Activated CD4-positive, alpha-beta T cell treated with anti-CD3 and anti-CD28 coated beads for 4 hours (primary cell): Measurements from ENCODE around the gene ANTXR2.

Experiments
- DNase-seq, 2 donors: peaks; one replicate each; pipeline ENCODE4 v3.0.0-alpha.2; 2020

The ANTXR2 gene

DNA sequence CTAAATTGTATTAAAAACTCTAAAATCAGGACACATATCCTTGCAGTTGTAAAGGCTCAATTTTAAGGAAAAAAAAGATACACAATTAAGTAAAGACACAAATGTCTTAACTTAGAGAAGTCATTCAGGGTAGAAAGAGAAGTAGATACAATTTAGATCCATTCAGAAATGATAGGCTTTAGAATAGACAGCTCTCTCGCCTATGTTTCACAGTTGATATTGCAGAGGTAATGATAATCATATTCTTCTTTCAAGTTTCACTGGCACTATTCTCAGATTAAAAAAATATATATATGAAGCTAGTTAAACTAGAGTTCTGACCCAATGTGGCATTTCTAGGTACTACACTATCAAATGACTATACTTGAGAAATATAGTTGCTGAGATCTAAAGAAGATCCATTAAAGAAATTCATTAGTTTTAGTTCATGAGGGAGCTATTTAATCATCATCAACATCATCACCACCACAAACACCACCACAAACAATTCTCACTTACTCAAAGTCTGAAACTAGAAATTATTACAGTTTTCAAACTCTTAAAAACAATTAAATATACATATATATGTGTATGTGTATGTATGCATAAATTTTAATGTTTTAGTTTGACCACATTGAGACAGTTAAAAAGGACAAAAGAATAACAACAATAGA lies 93.1 kb downstream of the ANTXR2 start:
- no peak for DNase-seq

DNA sequence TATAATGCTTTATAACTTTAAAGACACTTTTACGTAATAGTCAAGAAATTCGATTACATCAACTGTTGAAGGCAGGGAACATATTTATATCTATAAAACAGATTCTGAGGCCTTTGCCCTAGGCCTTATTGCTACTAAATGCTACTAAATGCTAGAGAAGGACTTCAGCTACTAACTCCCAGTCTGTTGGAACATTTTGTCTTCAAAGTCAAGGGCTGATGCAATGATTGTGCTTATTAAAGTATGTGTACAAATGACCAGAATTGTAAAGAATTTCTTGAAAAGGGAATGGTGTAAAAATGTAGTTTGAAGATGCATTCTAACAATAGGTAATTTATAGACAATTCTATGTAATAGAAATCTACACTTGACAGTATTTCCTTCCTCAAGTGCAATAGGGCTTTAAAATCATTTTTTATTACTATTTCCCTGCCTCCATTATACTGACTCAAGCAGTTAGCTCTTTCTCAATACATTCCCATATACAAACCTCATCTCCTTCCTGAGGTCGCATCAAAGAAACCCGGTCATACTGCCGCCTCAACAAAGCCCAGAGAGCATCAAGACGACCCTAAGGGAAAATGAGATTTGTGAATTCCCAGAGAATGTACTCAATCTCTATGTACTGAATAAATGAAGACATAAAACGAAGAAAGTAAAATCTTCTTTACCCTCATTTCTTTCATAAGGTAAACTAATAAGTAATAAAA lies 95.7 kb downstream of the ANTXR2 start:
- no peak for DNase-seq

DNA sequence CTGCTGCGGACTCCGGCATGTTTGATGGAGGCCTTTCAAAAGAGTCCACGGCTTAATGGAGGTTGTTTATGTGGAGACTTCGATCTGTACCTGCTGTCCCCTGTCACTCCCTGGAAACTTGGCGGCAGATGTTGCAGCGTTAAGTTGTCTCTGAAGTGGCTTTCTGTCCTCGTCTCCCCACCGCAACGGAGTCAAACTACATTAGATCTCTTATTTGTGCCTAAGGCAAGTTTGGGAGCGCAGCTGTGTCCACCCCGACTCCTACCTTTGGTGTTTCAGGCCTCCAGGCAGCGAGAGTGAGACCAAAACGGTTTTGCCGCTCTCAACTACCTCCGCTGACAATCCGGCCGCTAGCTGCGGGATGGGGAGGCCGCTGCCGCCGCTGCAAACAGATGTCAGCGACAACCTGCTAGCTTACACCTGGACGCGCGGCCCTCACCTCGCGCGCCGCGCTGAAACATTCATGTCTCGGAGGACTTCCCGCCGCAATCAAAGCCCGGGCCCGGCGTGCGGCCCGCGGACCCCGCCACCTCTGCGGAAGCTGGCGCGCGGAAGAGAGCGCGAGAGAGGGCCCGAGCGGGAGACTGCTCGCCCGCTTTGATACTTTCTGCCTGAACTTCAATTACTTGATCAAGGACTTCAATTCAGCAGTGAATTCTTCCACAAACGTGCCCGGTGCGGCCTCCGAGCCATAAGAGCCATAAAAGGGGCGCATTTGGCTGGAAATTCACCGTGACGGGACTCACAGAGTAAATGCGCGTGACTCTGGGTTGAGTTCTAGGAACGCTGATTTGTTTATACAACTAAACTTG lies 108.4 kb downstream of the ANTXR2 start:
- no peak for DNase-seq

DNA sequence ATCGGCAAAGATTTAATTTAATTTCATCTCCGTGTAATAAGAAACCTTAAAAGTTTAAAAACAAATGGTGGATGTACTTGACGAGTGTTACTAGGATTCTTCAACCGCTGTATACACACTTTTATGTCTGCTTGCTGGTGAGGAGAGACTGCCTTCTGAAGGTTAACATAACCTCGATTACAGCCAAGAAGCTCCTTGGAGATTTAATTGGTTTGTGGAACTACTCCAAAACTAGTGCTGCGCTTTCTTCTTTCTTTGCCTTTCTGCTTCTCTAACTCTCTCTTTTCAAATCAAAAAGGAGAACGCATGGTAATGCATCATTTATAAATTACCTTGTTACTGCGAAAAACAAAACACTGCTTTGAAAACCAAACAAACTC lies 109.0 kb downstream of the ANTXR2 start:
- no peak for DNase-seq

DNA sequence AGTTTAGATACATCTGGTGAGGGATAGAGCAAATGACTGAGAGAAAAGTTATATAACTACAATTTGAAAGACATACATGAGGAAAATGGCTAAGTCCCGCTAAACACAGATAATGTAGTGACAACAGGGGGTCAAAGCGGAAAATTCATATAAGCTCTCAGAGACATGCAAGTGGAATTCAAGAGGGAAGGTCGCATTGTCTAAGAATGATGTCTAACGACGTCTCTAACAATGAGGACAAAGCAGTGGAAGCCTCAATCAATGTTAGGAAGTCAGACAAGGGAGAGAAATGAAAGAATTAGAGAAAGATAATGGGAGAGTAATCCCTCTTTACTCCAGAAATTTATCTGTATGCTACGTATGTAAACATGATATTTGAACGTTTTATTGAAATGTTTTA lies 113.4 kb downstream of the ANTXR2 start:
- DNase-seq, result no peak

DNA sequence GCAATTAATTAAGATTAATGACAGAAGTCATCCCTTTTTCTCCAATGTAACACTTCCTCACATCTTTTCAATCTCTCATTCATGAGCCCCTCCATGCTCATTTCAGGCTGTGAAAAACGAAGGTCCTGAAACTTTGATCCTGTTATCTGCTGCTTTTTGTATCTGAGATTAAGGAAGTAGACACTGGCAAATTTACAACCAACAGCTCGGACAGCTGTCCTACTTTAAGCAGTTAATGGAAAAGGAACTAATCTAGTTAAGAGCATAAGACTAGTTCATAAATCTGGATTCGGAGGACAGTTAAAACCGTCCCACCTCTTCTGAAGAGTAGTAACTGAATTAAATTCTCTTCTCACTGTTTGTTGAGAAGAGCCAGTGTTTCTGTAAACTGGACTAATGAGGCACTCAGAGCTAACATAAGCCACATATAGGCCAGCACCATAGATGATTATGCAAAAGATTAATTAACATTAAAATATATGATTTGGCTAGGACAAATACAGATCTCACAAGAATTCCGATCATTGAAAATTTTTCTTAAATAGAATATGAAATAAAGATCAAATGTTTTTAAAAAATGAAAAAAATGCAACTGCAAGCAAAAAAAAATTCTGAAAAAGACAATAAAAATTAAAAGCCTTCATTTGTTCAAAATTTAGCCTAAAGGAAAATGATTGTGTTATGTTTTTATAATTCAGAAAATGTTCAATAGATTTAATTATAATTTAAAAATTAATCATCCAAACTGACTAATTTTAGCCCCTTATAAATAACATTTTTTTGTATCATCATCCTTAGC lies 114.4 kb downstream of the ANTXR2 start:
- DNase-seq, result no peak

DNA sequence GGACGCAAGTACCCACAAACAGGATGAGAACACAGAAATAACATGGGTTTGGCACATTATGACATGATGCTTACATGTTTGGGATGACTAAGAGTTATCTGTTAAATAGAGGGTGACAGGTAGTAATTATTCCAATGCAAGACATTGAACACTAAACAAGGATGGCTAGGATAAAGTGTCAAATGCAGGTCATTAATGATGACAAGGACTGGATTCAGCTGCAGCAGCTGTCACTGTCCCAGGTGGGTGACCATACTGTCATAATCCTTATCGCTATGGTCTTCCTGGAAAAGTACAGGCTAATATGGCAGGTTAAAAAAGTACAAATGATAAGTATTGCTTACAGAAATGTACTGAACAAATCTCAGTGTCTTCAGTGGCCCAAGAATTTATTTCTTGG lies 123.9 kb downstream of the ANTXR2 start:
- DNase-seq, result no peak

DNA sequence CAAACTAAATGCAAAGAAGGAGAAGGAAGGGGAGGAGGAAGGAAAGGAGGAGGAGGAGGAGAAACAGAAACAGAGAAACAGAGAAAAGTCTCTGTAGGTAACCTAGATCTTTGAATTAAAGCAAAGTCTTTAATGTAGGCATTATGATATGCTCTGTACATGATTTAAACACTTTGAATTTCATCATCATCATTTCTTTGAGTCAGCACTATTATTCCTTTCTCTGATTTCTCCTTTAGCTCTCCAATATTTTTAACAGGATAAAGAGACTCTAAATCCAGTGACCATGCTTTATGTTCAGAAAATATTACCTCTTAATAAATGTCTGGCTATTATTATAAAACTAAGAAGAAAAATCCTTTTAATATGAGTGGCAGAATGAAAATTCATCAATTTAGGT lies 124.3 kb downstream of the ANTXR2 start:
- DNase-seq, result no peak

DNA sequence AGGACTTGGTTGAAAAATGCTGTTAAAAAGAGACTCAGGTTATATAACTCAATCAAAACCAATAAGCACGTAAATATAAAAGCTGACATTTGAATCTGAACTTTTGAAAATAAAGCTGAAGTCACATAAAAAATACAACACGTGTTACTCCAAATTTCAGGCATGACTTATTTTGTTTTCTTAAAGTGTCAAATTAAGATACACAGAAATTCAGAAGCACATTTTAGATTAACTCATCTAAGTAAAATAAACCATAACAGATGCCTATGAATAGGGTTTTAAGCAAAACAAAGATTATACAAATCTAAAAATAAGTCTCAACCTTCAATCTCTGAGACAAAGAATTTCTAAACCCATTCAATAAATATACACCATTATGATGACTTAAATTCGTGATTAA lies 124.8 kb downstream of the ANTXR2 start:
- no peak for DNase-seq

DNA sequence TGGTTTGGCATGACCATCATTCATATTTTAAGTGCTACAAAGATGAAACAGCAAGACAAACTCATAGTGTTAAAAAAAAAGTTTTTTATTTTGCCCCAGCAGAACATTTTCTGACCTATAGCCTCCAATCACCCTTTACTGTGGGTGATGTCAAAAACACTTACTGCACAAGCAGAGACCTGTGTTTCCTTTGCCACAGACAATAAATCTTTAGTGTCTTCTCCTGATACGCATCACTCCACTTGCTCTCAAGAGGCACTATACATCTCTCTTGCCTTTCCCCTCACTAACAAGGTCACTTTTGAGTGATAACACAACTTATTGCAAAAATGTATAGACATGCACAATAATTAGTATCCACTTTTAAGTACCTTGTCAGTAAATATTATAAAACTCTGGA lies 125.6 kb downstream of the ANTXR2 start:
- DNase-seq, result no peak

DNA sequence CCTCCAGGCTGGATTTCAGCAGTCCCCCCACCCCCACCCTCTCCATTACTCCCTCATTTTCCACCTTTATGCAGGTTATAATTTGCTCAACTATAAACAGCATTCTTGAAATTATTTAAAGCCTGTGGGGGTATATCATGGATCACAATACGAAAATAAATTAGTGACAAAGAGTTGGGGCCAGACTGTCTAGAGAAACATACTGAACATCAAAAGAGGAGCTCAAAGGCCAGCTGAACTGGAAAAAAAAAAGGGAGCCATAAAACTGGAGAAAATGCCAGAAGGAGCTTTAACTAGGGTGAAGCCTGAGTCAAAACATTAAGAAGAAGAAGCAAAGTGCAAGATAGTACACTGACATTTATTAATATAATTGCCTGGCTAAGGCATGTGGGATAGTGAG lies 137.8 kb downstream of the ANTXR2 start:
- no peak for DNase-seq

DNA sequence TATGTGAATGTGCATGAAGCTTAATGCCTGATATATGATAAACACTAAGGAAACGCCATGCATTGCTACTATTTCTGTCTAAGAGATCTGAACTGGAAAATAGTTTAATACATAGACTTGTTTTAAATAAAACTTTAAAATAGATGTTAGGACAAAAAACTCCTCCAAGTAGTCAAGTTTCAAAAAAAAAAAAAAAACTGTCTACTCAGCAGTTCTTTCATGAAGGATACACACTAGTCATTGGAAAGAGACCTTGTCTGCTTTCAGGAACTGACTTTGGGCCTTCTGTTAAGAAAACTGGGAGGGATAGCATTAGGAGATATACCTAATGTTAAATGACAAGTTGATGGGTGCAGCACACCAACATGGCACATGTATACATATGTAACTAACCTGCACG lies 138.4 kb downstream of the ANTXR2 start:
- DNase-seq, result no peak

DNA sequence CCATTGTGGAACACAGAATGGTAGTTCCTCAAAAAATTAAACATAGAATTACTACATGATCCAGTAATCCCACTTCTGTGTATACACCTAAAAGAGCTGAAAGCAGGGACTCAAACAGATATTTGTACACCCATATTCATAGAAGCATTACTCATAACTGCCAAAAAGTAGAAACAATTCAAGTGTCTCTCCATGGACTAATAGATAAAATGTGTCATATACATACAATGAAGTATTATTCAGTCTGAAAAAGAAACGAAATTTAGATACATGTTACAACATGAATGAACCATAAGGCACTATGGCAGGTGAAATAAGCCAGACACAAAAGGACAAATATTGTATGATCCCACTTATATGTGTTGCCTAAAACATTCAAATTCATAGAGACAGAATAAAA lies 145.1 kb downstream of the ANTXR2 start:
- no peak for DNase-seq

DNA sequence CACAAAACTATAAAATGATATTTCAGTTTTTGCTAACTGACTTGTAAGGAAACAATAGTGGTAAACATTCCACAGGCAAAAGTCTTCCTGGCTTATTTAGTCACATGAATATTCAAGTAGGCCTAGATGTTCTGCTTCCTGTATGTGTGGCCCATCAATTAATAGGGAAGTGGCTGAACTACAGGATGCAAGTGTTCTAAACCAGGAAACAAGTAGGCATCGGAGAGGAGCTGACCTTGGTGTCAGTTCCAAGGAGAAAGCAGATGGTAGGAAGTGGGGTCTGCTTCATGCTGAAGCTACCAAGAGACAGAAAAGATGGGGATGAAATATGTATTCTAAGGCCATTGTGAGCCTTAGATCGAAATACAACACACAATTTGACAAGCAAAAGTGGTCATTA lies 149.7 kb downstream of the ANTXR2 start:
- DNase-seq, result no peak

DNA sequence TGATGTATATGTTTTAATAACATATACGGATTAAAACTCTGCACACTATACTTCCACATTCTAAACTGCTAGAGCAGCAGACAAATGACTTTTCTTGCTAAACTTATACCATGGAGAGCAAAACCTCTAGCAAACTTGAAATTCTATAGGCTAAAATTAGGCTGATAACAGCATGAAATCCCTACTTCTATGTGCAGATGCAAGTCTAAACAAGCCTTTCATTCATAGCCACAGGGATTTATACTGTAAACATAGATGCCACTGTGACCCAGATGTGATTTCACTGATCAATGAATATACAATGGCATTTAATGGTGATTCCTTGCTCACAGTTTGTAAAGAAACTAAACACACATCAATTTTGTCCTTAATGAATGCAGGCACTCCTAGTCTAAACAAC lies 151.0 kb downstream of the ANTXR2 start:
- DNase-seq, result no peak

DNA sequence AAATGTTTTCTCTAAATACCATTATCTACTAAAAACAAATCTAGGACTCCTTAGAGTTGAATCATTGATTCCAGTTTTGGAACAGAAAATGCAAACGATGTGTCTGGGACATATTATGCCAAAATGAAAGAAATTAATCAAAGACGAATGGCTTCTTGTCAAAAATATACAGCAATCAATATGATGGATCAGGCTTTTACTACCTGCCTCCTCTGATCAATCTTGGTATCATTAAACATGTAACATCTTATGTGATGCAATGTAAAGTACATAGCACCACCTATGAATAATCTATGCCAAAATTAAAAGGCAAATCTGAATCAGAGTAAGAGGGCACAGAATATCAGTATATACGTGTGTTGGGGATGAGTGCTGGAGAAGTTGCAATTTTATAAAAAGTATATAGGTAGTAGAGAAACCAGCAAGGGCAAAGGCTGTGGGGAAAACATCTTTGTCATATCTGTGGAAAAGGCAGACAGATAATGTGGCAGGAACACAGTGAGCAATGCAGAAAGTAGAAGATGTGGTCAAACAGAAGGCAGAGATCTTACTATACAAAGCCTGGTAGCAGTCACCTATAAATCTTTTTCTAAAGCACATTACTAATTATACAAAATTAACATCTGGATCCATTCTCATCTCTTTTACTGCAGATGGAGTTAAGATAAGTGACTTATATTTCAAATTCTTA lies 152.7 kb downstream of the ANTXR2 start:
- no peak for DNase-seq

DNA sequence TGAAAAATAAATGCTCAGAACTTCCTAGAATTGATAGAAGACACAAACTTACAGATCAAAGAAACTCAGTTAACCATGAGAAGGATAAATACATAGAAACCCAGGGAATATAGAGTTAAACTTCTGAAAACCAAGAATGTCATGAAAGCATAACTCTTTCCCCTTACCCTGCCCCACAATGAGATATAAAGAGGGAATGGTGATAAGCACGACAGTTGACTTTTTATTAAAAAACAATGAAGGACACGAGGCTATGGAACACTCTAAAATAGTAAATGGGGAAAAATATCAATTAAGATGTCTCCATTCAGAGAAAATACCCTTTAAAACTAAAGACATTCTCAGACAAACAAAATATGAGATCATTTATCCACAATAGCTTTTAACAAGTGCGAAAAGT lies 154.7 kb downstream of the ANTXR2 start:
- no peak for DNase-seq

DNA sequence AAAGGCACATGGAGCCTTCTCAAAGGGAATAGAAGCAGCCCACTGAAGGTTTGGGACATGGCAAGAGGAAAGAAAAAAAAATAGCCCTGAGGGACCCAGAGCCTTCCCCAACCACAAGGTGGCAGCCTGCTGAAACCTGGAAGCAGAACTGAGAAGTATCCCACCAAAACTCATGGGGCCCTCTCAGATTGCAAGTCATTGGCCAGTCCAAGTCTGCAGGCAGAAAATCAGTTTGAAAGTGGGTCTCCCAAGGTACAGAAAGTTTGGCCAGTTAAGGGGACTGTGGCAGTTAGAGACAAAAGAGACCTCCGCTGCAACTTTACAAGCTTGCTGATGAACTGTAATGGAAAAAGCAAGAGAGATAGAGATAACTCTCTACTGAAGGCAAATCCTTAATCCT lies 155.8 kb downstream of the ANTXR2 start:
- peak; percentile 29 to 51 for DNase-seq

DNA sequence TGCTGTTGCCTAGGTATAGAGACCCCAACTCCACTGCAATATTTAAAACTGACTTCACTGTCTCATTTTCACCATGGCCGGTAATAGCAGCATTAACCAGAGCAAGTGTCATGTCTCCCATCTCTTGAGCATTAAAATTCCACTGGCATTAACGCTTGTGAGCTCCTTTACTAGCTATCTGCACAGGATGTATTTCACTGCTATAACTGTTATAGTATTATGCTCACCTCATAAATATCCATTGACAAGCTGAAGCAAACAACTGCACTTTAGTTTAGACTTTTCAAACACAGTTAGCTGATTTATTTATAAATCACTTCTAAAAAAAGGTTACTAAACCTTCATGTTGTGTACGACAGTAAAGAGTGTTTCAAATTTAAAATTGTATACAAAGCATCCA lies 157.8 kb downstream of the ANTXR2 start:
- DNase-seq, result no peak

DNA sequence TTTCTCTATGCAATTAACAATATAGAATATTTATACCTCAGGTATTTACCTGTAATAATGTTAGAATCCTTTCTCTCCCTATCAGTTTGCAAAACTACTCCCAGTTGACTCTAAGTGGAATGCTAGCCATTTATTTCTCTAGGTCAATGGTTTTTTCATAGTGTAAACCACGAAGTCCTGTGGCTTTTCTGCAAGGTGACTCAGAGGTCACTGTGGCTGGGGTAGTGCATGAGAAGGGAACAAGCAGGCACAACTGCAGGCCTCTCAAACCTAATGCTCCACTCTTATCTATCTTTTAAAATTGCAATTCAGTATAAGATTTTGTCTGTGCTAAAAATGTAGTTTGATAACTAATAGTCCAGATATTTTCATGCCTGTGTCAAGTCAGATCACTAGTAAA lies 159.4 kb downstream of the ANTXR2 start:
- no peak for DNase-seq

DNA sequence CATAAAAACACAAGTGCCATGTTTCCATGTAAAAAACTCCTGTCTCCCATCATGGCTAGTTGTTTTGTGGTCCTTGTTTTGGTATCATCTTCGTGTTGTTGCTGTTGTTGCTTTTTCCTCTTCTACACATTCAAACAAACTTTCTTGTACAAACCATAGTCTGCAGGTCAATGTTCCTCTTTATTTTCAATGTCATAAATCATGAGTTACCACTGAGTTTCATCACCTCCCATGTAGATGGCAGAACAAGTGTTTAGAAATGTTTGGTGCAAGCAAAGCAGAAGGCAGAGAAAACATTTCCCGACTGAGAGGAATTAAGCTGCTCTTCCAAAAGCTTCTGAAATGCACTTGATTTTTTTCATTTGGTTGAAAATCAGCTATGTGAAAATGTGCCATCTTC lies 166.0 kb downstream of the ANTXR2 start:
- no peak for DNase-seq

DNA sequence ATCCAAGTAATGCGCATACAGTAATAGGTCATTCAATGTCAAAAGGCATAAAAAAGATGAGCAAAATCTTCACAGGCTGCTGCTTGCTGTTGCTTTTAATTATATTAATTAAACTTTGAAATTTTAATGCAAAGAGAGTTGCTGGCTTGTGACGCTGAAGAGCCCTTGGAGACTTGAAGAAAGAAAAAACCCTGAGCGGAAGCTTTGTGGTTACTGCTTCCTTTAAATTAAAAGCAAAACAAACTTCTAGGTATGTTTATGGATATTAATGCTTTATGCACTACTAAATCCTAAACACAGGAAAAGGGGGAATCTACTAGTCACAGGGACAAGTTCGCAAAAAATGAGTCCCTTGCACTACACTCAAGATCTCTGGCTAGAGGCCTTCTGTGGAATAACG lies 166.7 kb downstream of the ANTXR2 start:
- DNase-seq, result no peak

DNA sequence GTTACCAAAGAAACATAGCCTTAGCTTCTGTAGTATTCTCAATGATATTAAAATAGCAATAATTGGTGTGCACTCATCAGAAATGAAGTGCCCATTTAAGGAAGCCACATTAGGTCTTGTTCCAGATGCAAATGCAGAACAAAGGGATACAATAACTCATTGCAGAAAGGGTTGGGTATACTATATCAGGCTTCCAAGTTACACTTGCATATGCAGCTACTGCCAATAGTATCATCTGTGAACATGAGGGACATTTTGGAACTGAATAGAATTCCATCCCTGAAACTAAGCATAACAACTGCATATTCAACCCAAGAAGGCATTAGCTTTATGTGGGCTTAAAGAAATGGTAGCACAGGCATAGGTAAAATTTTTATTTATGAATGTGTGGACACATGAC lies 167.8 kb downstream of the ANTXR2 start:
- DNase-seq, result no peak
